A172 (cell line): ENCODE measurements around the gene DSN1. TPM values are rescaled to one million over a fixed set of nuclear protein-coding genes. Genes with fewer than 3 reads are reported as not detected.
A peak's percentile ranks its signal among the peaks of the same experiment; 100 is the strongest.

Experiments used
- DNase-seq: peaks from one replicate; pipeline ENCODE4 v3.0.0-alpha.2; 2015; ENCODE audit warnings: low spot score
- total RNA-seq: library from RNA; depleted of rRNA; stranded (reverse); fragments of >200 nt; shearing (Covaris generic); gene quantifications from 2 replicates; pipeline ENCODE4 v1.2.3, GENCODE V29; 2014

The DSN1 gene
- total RNA-seq, 1 experiment from 2014 or later, result 66.7 TPM

- DNase-seq, result no peak
These were observed 15.3 kb downstream of the DSN1 start for GRCh38 chr20:36758276-36758675.

- DNase-seq, result no peak
These were observed 17.1 kb downstream of the DSN1 start for GRCh38 chr20:36756496-36756895.

- peak; percentile 75 for DNase-seq
These were observed 18.8 kb downstream of the DSN1 start for GRCh38 chr20:36754656-36755222.

DNA sequence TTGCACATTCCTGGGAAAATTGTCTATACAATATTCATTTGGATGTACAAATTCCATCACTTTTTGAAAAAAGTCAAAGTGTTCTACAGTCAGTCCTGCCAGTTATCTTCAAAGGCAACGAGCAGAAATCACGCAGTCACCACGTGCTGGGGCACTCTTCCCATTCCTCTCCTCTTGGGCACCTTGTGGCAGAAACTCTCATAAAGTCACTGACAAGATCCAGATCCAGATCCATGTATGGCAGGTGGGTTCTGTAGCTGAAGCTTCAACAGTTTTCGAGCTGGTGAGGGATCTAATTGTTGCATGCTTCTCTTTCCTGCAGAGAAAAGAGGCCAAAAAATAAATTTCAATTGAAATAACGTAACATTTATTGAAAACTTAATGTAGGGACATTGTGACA is 21.0 kb downstream of the DSN1 start:
- no peak for DNase-seq

DNA sequence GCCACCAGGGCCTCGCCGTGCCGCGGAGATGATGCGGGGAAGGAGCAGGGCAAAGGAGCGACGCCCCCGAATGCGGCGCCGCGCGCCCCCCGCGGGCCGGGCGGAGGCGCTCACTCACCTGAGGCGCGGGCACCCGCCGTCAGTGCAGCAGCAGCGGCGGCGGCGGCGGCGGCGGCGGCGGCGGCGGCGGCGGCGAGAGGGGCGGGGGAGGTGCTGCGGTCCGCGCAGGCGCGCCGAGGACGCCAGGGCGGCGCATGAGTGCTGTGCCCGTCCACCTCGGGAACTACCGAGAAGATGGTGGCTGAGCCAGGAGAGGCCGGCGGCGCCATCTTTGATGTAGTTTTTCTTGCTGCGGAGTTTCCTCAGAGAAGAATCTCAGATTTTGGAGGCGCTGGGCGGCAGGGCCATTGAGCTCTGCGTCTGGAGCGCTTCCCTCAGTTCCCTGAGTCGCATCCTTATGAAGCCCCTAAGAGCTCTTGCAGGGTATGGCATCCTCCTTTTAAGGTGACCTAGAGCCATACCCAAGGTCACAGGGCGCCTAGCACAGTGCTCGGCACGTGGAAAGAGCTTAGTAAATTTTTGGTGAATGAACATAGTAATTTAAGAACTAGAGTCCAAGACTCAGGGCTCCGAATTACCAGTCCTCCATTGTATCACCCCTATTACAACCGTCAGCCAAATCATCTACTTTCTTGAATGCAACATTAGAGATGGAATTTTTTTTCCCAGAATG is 27.5 kb downstream of the DSN1 start, which contains the start of gene NDRG3:
TSS of gene NDRG3 (minus strand) at position 164 of the 733 bp plus-strand sequence. CDS start 24,355 bp downstream, outside the sequence.
- peak; percentile 93 for DNase-seq

GRCh38 chr20:36745234-36745926 is 28.2 kb downstream of the DSN1 start:
- DNase-seq, result no peak

DNA sequence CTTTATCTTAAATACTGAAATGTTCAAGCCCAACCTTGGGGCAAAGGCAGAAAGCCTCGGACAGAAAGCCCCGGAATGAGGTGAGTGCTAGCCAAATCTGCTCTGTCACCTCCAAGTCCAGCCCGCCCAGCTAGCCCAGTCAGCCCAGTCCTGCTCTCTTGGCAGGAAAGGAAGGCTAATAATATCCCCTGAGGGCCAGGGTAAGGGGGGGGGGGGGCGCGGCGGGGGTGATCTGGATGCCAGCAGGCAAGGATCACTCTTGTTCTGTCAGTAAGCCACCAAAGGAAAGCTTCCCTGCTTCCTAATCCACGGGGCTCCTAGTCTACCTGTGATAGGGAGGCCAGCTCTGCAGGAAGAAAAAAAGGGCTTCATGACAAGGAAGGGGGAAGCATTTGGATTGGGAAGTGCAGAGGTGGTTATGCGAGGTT is 28.8 kb downstream of the DSN1 start:
- DNase-seq, result peak; percentile 55

DNA sequence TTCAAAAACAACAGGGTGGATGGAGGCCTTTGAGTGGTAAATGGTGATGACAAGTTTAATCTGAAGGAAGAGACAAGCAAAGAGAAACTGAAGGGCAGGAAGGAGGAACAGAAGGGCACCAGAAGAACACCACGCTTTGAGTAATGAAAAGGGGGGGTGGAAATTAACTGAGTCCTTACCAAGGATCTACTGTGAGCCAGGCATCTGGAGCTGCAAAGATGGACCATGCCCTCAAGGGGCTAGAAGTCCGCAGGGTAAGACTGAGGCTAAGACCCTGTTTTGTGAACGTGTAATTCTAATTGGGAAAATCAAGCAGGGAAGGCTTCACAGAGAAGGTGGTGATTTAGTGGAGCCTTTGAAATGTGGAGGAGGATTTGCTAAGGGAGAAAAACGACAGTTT is 29.3 kb downstream of the DSN1 start:
- no peak for DNase-seq

DNA sequence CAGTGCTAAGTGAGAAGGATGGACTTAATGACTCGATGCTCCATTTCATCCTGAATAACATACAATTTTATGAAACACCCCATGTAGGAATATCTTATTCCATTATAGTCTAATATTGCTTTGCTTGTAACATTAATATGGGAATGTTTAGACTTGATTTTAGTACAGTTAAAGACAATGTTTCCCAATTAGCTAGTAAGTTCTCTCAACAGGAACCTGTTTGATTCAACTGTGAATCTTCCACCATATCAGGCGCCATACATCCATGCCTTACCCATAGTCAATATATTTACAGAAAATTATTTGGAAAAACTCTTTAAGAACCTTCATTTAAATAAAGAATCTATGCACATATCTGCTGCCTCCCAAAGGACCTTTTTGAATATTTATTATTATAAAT is 31.0 kb downstream of the DSN1 start:
- no peak for DNase-seq

GRCh38 chr20:36741072-36741471 is 32.5 kb downstream of the DSN1 start:
- DNase-seq, result no peak

DNA sequence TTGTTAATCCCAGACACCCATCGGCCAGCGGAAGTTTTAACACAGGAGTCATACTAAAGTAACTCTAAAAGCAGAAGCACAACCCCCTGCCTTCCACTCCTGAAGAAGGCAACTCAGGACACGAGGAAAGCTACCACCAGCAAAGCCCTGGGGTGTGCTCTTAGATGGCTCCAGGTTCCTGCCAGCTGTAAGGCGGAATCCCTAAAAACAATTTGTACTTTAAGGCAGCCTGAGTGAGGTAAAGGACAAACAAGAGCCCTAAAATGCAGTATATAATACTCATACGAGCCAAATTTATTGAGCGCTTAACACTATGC is 36.4 kb downstream of the DSN1 start:
- DNase-seq, result no peak

DNA sequence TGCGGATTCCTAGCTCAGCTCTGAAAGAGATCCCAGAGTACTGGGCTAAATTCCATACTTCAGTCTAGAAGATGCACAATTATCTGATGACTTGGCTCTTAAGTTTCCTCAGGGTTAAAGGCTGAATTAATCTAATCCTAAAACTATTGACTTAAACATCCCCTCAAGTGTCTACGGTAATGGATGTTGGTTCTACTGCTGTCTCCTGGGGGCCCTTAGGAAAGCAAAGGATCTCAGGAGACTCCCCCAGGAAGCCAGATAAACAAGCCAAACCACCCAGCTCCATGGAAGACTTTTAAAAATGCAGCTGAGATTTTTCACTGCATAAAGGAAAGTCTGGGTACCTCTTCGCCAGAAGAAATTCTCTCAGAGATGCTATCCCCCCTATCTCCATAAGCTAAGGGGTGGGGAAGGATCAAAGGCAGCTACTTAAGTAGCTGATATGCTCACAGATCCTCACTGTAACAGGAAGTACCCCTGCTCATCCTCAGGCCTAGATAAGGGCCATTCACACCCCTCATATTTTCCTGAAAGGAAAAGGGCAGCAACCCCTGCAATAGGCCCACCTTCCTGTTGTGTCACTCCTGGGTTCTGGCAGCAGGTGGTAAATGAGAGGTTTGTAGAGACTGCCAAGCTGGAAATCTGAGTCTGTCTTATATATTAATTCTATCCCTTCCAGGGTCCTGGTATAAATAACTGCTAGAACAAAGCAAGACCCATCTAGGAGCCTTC is 36.9 kb downstream of the DSN1 start:
- no peak for DNase-seq

GRCh38 chr20:36732456-36732855 is 41.1 kb downstream of the DSN1 start:
- no peak for DNase-seq

DNA sequence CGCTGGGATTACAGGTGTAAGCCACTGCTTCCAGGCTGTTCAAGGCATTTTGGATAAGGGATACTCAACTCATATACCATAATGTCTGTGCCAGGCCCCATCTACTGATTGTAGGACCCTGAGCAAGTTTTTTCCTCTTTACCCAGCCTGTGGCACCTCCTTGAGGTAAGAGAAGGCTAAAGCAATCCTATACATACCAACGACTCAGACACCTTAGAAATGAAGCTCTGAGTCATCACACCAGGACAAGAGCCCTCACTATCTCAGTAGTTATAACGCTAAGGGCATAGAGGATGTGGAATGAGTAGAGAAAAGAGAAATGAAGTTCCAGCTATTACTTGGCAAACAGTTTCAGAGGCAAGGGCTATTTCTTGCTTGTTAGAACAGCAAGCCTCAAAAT is 44.6 kb downstream of the DSN1 start:
- peak; percentile 64 for DNase-seq

- DNase-seq, result no peak
These were observed 47.4 kb downstream of the DSN1 start for GRCh38 chr20:36726168-36726567.

DNA sequence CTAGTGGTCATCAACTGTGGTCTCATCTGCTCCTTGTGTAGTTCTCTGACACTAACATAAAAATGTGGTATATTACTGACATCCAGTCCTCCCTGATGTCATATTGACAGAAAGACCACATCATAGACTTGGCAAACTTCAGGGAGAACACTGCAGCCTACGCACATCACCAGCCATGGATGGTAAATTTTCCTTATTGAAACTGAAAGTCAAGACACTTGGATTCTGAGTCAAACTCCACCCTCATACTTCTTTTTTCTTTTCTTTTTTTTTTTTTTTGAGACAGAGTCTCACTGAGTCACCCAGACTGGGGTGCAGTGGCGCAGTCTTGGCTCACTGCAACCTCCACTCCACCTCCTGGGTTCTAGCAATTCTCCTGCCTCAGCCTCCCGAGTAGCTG is 53.1 kb downstream of the DSN1 start:
- DNase-seq, result no peak

- DNase-seq, result no peak
These were observed 55.9 kb downstream of the DSN1 start for GRCh38 chr20:36717657-36718056.

DNA sequence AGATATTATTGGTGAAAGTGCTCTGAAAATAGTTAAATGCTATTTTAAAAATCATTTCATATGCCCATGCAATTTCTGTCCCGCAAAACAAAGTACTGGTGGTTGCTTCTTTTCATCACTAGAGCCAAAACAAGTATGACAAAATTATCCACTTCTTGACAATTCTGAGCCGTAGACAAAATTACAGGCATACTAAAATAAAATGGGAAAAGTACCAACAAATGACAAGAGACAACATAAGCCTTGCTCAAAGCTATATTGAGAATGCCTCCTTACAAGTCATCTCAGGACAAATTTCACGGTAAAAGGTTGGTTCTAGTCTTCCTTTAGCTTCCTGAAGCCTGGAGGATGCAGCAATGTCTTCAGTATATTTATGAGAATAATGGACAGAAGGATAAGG is 56.5 kb downstream of the DSN1 start:
- DNase-seq, result no peak

- DNase-seq, result no peak
These were observed 60.8 kb downstream of the DSN1 start for GRCh38 chr20:36712775-36713174.

DNA sequence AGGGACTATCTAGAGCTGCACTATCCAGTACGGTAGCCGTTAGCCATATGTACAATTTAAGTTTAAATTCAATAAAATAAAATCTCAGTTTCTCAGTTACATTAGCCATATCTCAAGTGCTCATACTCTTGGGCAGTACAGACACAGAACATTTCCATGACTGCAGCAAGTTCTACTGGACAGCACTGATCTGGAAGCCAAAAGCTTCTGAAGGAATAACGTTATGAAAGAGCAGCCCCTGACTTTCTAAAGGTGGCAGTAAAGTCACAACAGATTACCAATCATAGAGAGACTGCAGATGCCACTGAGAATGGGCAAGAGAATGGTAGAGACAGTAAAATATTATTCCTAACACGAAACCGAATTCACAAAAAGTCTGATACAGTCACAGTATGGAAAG is 64.4 kb downstream of the DSN1 start:
- DNase-seq, result no peak

- DNase-seq, result no peak
These were observed 70.0 kb downstream of the DSN1 start for GRCh38 chr20:36703530-36703929.
